SK-N-SH (cell line): ENCODE measurements around the gene SH3BP1.

Experiments
- FOXM1 ChIP-seq: IDR thresholded peaks from 2 replicates; pipeline ENCODE4 v1.4.0; 2012; ENCODE audit warnings: low read depth, mild to moderate bottlenecking
- POLR2AphosphoS5 ChIP-seq: IDR thresholded peaks from 2 replicates; pipeline ENCODE4 v1.6.1; 2012; ENCODE audit warnings: low read depth, low read length
- TCF12 ChIP-seq: IDR thresholded peaks from 2 replicates; pipeline ENCODE4 v1.4.0; 2012

DNA sequence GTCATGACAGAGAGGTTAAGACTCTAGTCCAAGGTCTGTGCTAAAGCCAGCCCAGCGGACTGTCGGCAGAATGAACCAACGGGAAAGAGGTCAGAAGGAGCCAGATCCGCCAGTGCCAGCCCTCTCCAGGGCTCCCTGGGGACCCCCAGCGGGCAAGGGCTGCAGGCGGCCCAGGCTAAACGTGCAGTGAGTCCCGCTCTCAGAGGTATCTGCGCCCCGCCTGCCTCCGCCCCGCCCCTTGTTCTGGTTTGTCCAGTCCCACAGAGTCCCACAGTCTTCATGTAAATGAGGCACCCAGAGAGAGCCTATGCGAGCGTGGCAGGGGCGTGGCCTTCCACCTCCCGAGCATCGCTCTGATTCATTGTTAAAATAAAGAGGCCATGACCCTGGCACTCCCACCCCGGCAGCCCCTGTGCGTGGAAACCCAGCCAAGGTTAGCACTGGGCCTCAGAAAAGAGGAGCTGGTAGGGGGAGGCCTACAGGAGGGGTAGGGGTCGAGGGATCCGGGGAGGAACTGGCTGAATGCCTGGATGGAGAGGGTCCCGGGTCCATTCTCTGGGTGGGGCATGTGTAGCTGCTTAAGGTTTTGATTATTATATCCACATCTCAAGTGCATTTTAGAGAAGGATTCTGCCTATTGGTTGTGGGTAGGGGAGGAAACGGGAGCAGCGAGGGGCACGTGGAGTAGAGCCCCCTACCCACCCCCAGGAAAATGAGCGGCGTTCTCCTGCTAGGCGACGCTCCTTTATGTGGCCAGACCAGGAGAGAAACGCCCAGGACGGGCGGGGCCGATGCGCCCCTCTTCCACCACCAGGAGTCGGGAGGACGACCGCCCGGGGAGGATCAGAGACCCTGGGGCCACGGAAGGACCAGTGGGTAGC is 57.4 kb downstream of the SH3BP1 start, which contains the start of gene TRIOBP:
- peak; percentile 60; the same call in 1 of the 2 replicates for TF ChIP-seq POLR2AphosphoS5
- peak; percentile 5; the same call in 1 of the 2 replicates for TF ChIP-seq TCF12
- TF ChIP-seq FOXM1 = no peak
